ENCODE data around the gene PRPF6. TPM values are rescaled to one million over a fixed set of nuclear protein-coding genes. Genes with fewer than 3 reads are reported as not detected.

The PRPF6 gene
- total and polyA plus RNA-seq, 2 of the 13 experiments (the other 11 are each of a cell fraction or from before 2014, with no cell fraction given): 63.7 to 101 TPM

- TF ChIP-seq KIAA2018 (CRISPR knock-in tag; IDR thresholded peaks at IDR 0.05; ENCODE audit: borderline replicate concordance) (no peak), ZNF691 (CRISPR knock-in tag; IDR thresholded peaks at IDR 0.05; ENCODE audit: borderline replicate concordance, low read depth) (peak; percentile 65; the same call in 1 of the 2 replicates), TARDBP (CRISPR knock-in tag; IDR thresholded peaks at IDR 0.05) (peak; percentile 97), ZNF674 (CRISPR knock-in tag; IDR thresholded peaks at IDR 0.05; ENCODE audit: low read depth) (peak; percentile 85; the same call in 1 of the 2 replicates), ZNF205 (CRISPR knock-in tag; IDR thresholded peaks at IDR 0.05) (peak; percentile 94), U2AF1 (optimal IDR thresholded peaks at IDR 0.05; ENCODE audit: low read depth, low read length) (peak; percentile 88), HOXA9 (CRISPR knock-in tag; IDR thresholded peaks at IDR 0.05; ENCODE audit: borderline replicate concordance) (peak; percentile 96), ZNF609 (CRISPR knock-in tag; IDR thresholded peaks at IDR 0.05; ENCODE audit: borderline replicate concordance) (peak; percentile 37; the same call in 1 of the 2 replicates), FOXP4 (CRISPR knock-in tag; IDR thresholded peaks at IDR 0.05) (peak; percentile 77), KLF12 (CRISPR knock-in tag; IDR thresholded peaks at IDR 0.05; ENCODE audit: borderline replicate concordance) (peak; percentile 96), ATAD3A (CRISPR knock-in tag; IDR thresholded peaks at IDR 0.05) (no peak)
Observed at GRCh38 chr20:63980806-63981728, at the start of gene PRPF6 (continued).

All from HepG2 (cell line).